HEK293T (cell line): Measurements from ENCODE around the gene RAB40A.

ENCODE experiments used
- ARNT ChIP-seq: fragments of 450-650 bp; IDR thresholded peaks from 2 replicates; pipeline ENCODE4 v1.6.1; 2017; ENCODE audit warnings: mild to moderate bottlenecking
- BHLHE40 ChIP-seq: fragments of 450-650 bp; IDR thresholded peaks from 2 replicates; pipeline ENCODE4 v1.6.1; 2016; ENCODE audit warnings: mild to moderate bottlenecking, moderate library complexity, borderline replicate concordance
- CTBP1 ChIP-seq: fragments of 450-650 bp; IDR thresholded peaks from 2 replicates; pipeline ENCODE4 v1.6.1; 2016; ENCODE audit warnings: borderline replicate concordance
- ELF4 ChIP-seq: fragments of 450-650 bp; IDR thresholded peaks from 2 replicates; pipeline ENCODE4 v1.6.1; 2017; ENCODE audit warnings: antibody characterized with exemption
- FOXA1 ChIP-seq: fragments of 450-650 bp; IDR thresholded peaks from 2 replicates; pipeline ENCODE4 v1.6.1; 2016; ENCODE audit warnings: mild to moderate bottlenecking
- FOXK2 ChIP-seq: fragments of 450-650 bp; IDR thresholded peaks from 2 replicates; pipeline ENCODE4 v1.6.1; 2016; ENCODE audit warnings: mild to moderate bottlenecking
- FOXM1 ChIP-seq: fragments of 450-650 bp; IDR thresholded peaks from 2 replicates; pipeline ENCODE4 v1.6.1; 2017; ENCODE audit warnings: mild to moderate bottlenecking, borderline replicate concordance
- HDGF ChIP-seq: fragments of 450-650 bp; IDR thresholded peaks from 2 replicates; pipeline ENCODE4 v1.6.1; 2017; ENCODE audit warnings: antibody characterized with exemption, borderline replicate concordance
- LEF1 ChIP-seq: fragments of 450-650 bp; IDR thresholded peaks from 2 replicates; pipeline ENCODE4 v1.6.1; 2017; ENCODE audit warnings: mild to moderate bottlenecking, borderline replicate concordance
- PKNOX1 ChIP-seq: fragments of 450-650 bp; IDR thresholded peaks from 2 replicates; pipeline ENCODE4 v1.6.1; 2016
- SP1 ChIP-seq: fragments of 450-650 bp; IDR thresholded peaks from 2 replicates; pipeline ENCODE4 v1.6.1; 2017
- SUZ12 ChIP-seq: fragments of 450-650 bp; IDR thresholded peaks from 2 replicates; pipeline ENCODE4 v1.6.1; 2016; ENCODE audit warnings: mild to moderate bottlenecking
- TARDBP ChIP-seq: fragments of 450-650 bp; IDR thresholded peaks from 2 replicates; pipeline ENCODE4 v1.6.1; 2016
- ZNF384 ChIP-seq: fragments of 450-650 bp; IDR thresholded peaks from 2 replicates; pipeline ENCODE4 v1.6.1; 2016

DNA sequence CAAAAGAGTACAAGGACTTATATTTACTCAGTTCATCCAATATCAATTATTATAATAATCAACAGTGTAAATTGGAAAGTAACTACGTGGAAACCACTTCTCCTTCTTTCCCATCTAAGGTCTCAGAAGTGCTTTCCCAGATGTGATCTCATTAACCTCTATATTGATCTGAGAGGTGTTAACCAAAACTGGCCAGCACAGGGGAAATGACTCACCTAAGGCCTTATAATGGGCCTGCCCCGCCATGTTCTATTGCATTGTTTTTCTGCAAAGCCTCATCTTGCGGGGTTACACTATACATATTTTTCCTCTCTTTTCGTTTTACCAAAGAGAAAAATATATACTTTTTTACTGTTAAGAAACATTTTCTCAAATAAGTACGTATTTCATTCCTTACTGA is 20.5 kb downstream of the RAB40A start:
- TF ChIP-seq ZNF384 (no peak), ELF4 (no peak), FOXA1 (no peak), LEF1 (no peak), FOXM1 (no peak), TARDBP (no peak), BHLHE40 (no peak), FOXK2 (no peak), PKNOX1 (no peak), SUZ12 (no peak), HDGF (no peak), SP1 (no peak), CTBP1 (no peak), ARNT (no peak)
